Adrenal gland (tissue), 5 donors: ENCODE data around the gene SLC25A23.

Experiments used
- POLR2A ChIP-seq, 2 donors: fragments of 450-650 bp; IDR thresholded peaks; one replicate each; pipeline ENCODE4 v1.6.1; 2017; ENCODE audit warnings: antibody characterized with exemption in 2 of 2, mild to moderate bottlenecking in 2 of 2, moderate library complexity in 1 of 2
- TF ChIP-seq, protein P1 (sequence below), 6 experiments: fragments of 450-650 bp in 4 of 6; fragments of 200-600 bp in 2 of 6; sonication (generic) in 1 of 6; IDR thresholded peaks; 1 replicate in 5 of 6; 2 replicates in 1 of 6; pipeline versions ENCODE4 v1.5.1 to v1.8.0; 2016 to 2021; ENCODE audit warnings: antibody characterized with exemption in 6 of 6, mild to moderate bottlenecking in 2 of 6, moderate library complexity in 1 of 6
- donor health status: DM: no; HTN: no; CAD: no.

DNA sequence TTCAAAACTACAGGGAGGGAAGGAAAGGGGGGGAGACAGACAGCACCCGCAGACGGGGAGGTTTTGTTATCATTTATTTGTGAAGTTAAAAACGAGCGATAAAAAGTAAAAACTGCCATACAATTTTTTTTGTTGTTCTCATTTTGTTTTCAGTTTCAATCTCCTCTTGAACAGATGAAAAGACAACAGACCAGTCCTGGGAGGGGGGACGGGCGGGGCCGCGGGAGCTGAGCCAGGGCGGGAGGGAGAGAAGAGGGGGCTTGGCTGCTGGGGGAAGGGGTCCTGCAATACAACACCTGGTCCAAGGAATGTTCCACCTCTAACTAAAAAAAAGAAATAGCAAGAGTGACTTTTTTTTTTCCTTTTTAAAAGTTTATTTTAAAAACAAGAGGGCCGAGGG lies 46.3 kb downstream of the SLC25A23 start:
- TF ChIP-seq, protein P1, sequence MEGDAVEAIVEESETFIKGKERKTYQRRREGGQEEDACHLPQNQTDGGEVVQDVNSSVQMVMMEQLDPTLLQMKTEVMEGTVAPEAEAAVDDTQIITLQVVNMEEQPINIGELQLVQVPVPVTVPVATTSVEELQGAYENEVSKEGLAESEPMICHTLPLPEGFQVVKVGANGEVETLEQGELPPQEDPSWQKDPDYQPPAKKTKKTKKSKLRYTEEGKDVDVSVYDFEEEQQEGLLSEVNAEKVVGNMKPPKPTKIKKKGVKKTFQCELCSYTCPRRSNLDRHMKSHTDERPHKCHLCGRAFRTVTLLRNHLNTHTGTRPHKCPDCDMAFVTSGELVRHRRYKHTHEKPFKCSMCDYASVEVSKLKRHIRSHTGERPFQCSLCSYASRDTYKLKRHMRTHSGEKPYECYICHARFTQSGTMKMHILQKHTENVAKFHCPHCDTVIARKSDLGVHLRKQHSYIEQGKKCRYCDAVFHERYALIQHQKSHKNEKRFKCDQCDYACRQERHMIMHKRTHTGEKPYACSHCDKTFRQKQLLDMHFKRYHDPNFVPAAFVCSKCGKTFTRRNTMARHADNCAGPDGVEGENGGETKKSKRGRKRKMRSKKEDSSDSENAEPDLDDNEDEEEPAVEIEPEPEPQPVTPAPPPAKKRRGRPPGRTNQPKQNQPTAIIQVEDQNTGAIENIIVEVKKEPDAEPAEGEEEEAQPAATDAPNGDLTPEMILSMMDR (IDR thresholded peaks at IDR 0.05) = no peak
- no peak for TF ChIP-seq POLR2A (IDR thresholded peaks at IDR 0.05)
